ENCODE data around the gene RAB4A.

RAB4A gene

DNA sequence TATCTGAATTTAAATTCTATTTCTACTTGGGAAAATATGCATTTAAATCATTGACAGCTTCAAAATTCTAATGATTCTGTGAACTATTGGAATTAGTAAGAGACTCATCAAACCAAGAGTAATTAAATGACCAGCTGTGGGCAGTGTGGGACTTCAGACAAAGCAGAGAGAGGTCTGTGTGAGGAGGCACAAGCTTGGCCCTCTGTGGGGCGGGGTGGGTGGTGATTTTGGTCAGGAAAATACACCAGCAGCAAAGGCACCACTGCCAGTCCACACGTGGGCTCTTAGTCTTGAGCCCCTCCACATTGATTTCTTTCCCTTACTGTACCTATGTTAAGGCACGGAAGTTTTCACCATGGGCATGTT, 39.2 kb upstream of the RAB4A start:
- no peak for DNase-seq (ENCODE audit: low read depth)
- TF ChIP-seq, protein P1, sequence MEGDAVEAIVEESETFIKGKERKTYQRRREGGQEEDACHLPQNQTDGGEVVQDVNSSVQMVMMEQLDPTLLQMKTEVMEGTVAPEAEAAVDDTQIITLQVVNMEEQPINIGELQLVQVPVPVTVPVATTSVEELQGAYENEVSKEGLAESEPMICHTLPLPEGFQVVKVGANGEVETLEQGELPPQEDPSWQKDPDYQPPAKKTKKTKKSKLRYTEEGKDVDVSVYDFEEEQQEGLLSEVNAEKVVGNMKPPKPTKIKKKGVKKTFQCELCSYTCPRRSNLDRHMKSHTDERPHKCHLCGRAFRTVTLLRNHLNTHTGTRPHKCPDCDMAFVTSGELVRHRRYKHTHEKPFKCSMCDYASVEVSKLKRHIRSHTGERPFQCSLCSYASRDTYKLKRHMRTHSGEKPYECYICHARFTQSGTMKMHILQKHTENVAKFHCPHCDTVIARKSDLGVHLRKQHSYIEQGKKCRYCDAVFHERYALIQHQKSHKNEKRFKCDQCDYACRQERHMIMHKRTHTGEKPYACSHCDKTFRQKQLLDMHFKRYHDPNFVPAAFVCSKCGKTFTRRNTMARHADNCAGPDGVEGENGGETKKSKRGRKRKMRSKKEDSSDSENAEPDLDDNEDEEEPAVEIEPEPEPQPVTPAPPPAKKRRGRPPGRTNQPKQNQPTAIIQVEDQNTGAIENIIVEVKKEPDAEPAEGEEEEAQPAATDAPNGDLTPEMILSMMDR (IDR thresholded peaks at IDR 0.05; ENCODE audit: insufficient read depth, low read depth, low read length, missing control alignments) = no peak
- no peak overlapping the region for H3K4me3 ChIP-seq (ENCODE audit: low read length)

- TF ChIP-seq, protein P1 (IDR thresholded peaks at IDR 0.05; ENCODE audit: insufficient read depth, low read depth, low read length, missing control alignments) = no peak
- no peak for DNase-seq (ENCODE audit: low read depth)
- no peak overlapping the region for H3K4me3 ChIP-seq (ENCODE audit: low read length)
Observed at GRCh38 chr1:229234870-229235472, 35.9 kb upstream of the RAB4A start.

DNA sequence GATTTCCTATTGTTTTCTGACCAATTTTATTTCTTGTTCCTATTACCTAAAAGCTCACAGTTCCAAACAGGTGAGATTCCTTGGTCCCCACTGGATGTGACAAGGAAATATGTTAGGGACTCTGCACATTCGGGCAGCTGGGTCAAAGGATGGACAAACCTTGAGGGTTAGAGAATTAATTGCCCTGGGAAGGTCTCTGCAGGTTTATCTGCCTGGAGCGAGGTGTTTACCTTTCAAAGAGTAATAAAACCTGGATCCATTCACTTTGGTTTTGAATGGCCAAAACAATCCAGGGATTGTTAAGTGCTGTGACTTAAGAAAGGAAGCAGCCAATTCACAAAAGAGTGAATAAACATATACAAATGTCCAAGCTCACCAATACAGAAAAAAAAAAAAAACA, 33.6 kb upstream of the RAB4A start:
- TF ChIP-seq, protein P1 (IDR thresholded peaks at IDR 0.05; ENCODE audit: insufficient read depth, low read depth, low read length, missing control alignments) = no peak
- no peak overlapping the region for H3K4me3 ChIP-seq (ENCODE audit: low read length)
- DNase-seq (ENCODE audit: low read depth) = no peak

DNA sequence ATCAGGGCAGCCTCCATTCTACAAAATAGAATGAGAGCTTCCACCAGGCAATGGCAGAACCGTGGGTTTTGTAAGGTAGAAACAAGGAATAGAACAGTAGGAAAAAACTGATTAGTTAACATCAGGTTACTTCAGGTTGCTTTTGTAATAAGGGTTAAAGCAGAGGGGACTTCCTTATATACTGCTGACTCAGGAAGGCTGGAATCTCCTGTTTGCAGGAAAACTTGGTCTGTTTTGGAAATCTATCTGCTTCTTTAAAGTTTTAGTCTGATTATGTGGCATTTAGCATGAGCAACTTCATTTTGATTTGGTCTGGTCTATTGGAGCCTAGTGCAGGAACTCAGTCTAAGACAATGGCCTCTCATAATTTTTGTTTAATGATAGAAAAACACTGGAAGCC, 32.7 kb upstream of the RAB4A start:
- peak; percentile 34 for DNase-seq (ENCODE audit: low read depth)
- TF ChIP-seq, protein P1 (IDR thresholded peaks at IDR 0.05; ENCODE audit: insufficient read depth, low read depth, low read length, missing control alignments) = no peak
- H3K4me3 ChIP-seq (ENCODE audit: low read length) = no peak overlapping the region

DNA sequence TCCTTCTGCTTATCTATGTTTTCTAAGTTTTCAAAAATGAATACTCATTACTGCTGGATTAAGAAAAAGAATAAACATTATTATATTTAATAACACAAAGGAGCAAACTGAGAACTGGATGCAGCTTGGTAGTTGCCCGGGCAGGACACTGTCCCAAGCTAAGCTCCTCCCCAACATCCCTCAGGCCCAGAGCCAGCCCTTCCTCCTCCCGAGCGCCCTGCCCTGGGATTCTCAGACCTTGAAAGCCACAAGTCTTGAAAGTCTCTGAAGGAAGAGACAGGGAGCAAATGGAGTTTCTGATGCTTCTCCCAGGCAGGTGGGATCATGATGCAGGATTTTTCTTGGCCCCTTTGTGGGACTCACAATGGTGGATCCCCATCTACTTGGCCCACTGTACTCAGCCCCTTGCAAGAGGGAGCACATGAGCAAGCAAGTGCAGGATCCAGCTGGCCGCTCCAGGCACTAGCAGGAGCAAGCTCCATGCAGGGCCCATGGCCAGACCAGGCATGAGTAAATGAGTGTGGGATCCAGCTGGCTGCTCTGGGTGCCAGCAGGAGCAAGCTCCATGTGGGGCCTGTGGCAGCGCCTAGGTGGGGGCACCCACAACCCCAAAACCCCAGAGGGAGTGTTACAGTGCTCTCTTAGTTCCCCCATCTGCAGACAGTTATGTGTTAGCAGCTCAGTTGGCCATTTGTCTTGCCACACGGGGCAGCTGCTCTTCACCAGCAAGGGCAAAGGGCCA, 32.1 kb upstream of the RAB4A start:
- TF ChIP-seq, protein P1 (IDR thresholded peaks at IDR 0.05; ENCODE audit: insufficient read depth, low read depth, low read length, missing control alignments) = no peak
- no peak overlapping the region for H3K4me3 ChIP-seq (ENCODE audit: low read length)
- DNase-seq (ENCODE audit: low read depth) = peak; percentile 65

DNA sequence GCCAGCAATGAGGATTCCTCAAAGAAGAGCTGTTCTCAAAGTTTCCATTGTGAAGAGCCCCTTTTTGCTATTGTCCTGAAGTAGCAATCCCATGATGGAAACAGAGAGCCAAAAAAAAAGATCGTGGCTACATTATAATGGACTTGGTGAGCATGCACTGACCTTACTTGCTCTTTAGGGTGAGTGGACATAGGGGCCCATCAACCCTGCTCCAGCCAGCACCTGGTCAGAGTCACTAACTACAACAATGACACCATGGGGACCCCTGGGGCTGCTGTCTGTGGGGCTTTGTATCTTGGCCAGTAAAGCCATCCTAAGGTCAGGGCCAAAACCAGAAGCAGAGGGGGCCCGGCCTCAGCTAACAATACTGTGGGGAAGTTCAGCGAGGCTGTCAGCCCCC, 30.4 kb upstream of the RAB4A start:
- H3K4me3 ChIP-seq (ENCODE audit: low read length) = no peak overlapping the region
- TF ChIP-seq, protein P1 (IDR thresholded peaks at IDR 0.05; ENCODE audit: insufficient read depth, low read depth, low read length, missing control alignments) = no peak
- no peak for DNase-seq (ENCODE audit: low read depth)

DNA sequence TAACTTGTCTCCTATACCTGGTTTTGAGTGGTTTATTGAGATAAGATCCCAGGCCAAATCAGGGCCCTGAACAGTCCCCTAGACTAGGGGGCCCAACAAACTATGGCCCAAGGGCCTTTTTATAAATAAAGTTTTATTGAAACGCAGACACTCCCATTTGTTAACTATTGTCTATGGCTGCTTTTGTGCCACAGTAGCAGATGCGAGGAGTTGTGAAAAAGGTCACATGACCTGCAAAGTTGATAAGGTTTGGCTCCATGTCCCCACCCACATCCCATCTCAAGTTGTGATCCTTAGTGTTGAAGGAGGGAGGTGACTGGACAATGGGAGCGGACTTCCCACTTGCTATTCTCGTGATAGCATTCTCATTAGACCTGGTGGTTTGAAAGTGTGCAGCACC, 29.5 kb upstream of the RAB4A start:
- no peak overlapping the region for H3K4me3 ChIP-seq (ENCODE audit: low read length)
- TF ChIP-seq, protein P1 (IDR thresholded peaks at IDR 0.05; ENCODE audit: insufficient read depth, low read depth, low read length, missing control alignments) = no peak
- no peak for DNase-seq (ENCODE audit: low read depth)
